Measurements from ENCODE around the gene PCDHGA9.

The PCDHGA9 gene

DNA sequence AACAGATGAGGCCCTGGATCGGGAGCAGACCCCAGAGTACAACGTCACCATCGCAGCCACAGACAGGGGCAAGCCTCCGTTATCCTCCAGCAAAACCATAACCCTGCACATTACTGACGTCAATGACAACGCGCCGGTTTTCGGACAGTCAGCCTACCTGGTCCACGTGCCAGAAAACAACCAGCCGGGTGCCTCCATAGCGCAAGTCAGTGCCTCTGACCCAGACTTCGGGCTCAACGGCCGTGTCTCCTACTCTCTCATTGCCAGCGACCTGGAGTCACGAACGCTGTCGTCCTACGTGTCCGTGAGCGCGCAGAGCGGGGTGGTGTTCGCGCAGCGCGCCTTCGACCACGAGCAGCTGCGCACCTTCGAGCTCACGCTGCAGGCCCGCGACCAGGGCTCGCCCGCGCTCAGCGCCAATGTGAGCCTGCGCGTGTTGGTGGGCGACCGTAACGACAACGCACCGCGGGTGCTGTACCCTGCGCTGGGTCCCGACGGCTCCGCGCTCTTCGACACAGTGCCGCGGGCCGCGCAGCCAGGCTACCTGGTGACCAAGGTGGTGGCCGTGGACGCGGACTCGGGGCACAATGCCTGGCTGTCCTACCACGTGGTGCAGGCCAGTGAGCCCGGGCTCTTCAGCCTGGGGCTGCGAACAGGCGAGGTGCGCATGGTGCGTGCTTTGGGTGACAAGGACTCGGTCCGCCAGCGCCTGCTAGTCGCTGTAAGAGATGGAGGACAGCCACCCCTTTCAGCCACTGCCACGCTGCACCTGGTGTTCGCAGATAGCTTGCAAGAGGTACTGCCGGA lies 16.7 kb downstream of the PCDHGA9 start:
- TF ChIP-seq, protein P1, sequence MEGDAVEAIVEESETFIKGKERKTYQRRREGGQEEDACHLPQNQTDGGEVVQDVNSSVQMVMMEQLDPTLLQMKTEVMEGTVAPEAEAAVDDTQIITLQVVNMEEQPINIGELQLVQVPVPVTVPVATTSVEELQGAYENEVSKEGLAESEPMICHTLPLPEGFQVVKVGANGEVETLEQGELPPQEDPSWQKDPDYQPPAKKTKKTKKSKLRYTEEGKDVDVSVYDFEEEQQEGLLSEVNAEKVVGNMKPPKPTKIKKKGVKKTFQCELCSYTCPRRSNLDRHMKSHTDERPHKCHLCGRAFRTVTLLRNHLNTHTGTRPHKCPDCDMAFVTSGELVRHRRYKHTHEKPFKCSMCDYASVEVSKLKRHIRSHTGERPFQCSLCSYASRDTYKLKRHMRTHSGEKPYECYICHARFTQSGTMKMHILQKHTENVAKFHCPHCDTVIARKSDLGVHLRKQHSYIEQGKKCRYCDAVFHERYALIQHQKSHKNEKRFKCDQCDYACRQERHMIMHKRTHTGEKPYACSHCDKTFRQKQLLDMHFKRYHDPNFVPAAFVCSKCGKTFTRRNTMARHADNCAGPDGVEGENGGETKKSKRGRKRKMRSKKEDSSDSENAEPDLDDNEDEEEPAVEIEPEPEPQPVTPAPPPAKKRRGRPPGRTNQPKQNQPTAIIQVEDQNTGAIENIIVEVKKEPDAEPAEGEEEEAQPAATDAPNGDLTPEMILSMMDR (IDR thresholded peaks at IDR 0.05; ENCODE audit: insufficient read depth, low read length, poor library complexity, severe bottlenecking), result no peak
- TF ChIP-seq EZH2phosphoT487 (conservative IDR thresholded peaks at IDR 0.05; ENCODE audit: low read length), result no peak
- Histone ChIP-seq H3K27me3 (ENCODE audit: low read length) (no peaks in the 10 kb centered on the region), H3K4me2 (ENCODE audit: low read depth, low read length, poor library complexity, severe bottlenecking) (no peak overlapping the region), H3K79me2 (ENCODE audit: insufficient read depth, low read length) (no peaks in the 10 kb centered on the region), H3K9me3 (ENCODE audit: insufficient read depth, low read length) (peaks cover 16% of the 10 kb centered on the region; the same call in 1 of the 2 replicates), H4K20me1 (ENCODE audit: low read depth, low read length) (no peaks in the 10 kb centered on the region), H3K36me3 (ENCODE audit: low read length) (0 out of 2 replicates have a peak, but pooled peaks cover 2% of the 10 kb centered on the region), H3K9me2 (replicated peaks; ENCODE audit: insufficient read depth, low read length) (no peaks in the 10 kb centered on the region), H3F3A (ENCODE audit: insufficient read depth) (0 out of 2 replicates have a peak, but pooled peaks cover 5% of the 10 kb centered on the region), H2AFZ (ENCODE audit: low read depth, low read length, severe bottlenecking) (no peak overlapping the region), H3K4me3 (ENCODE audit: insufficient read depth, low read length, poor library complexity, severe bottlenecking) (no peak overlapping the region), H3K9ac (ENCODE audit: low read length) (no peak overlapping the region), H3K27ac (ENCODE audit: low read depth, low read length) (no peak overlapping the region)

DNA sequence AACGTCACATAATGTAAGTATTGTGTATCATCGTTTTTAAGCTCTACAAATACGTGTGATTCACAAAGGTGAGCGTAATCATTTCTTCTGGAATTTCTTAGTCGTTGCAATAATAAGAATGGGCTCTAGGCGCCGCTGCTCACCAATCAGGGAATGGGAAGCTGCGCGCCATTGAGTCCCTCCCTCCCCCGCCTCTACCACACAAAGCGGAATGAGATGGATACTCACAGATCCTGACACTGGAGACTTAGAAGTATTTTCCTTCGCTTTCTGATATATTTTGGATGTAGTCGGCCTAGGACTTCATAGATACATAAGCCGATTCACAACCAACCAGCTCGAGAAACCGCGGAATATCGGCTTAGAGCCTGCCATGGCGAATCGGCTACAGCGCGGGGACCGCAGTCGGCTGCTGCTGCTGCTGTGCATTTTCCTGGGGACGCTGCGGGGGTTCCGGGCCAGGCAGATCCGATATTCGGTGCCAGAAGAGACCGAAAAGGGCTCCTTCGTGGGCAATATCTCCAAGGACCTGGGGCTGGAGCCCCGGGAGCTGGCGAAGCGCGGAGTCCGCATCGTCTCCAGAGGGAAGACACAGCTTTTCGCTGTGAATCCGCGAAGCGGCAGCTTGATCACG lies 18.4 kb downstream of the PCDHGA9 start, which contains the start of gene PCDHGA11:
PCDHGA11 (plus strand) TSS at position 197 of the 634 bp plus-strand sequence; CDS start at position 374, 177 bp downstream.
- no peak for TF ChIP-seq EZH2phosphoT487 (conservative IDR thresholded peaks at IDR 0.05; ENCODE audit: low read length)
- TF ChIP-seq, protein P1 (IDR thresholded peaks at IDR 0.05; ENCODE audit: insufficient read depth, low read length, poor library complexity, severe bottlenecking), result no peak
- Histone ChIP-seq H3K79me2 (ENCODE audit: insufficient read depth, low read length) (no peaks in the 10 kb centered on the region), H3K36me3 (ENCODE audit: low read length) (0 out of 2 replicates have a peak, but pooled peaks cover 2% of the 10 kb centered on the region), H3K27ac (ENCODE audit: low read depth, low read length) (no peak within 1 kb of the TSS), H3K4me2 (ENCODE audit: low read depth, low read length, poor library complexity, severe bottlenecking) (no peak within 1 kb of the TSS), H3K9me3 (ENCODE audit: insufficient read depth, low read length) (peaks cover 16% of the 10 kb centered on the region; the same call in 1 of the 2 replicates), H3K27me3 (ENCODE audit: low read length) (no peaks in the 10 kb centered on the region), H3K9me2 (replicated peaks; ENCODE audit: insufficient read depth, low read length) (no peaks in the 10 kb centered on the region), H3F3A (ENCODE audit: insufficient read depth) (0 out of 2 replicates have a peak, but pooled peaks cover 3% of the 10 kb centered on the region), H3K4me3 (ENCODE audit: insufficient read depth, low read length, poor library complexity, severe bottlenecking) (no peak within 1 kb of the TSS), H4K20me1 (ENCODE audit: low read depth, low read length) (no peaks in the 10 kb centered on the region), H3K9ac (ENCODE audit: low read length) (no peak within 1 kb of the TSS), H2AFZ (ENCODE audit: low read depth, low read length, severe bottlenecking) (no peak within 1 kb of the TSS)

DNA sequence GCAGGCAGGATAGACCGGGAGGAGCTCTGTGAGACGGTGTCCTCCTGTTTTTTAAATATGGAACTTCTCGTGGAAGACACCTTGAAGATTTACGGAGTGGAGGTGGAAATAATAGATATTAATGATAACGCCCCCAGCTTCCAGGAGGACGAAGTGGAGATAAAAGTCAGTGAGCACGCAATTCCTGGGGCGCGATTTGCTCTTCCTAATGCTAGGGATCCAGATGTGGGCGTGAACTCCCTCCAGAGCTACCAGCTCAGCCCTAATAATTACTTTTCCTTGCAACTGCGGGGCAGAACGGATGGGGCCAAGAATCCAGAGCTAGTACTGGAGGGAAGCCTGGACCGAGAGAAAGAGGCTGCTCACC lies 18.9 kb downstream of the PCDHGA9 start:
- no peak overlapping the region for H2AFZ ChIP-seq (ENCODE audit: low read depth, low read length, severe bottlenecking)
- H3K4me3 ChIP-seq (ENCODE audit: insufficient read depth, low read length, poor library complexity, severe bottlenecking), result no peak overlapping the region
- H4K20me1 ChIP-seq (ENCODE audit: low read depth, low read length), result no peaks in the 10 kb centered on the region
- H3K9me3 ChIP-seq (ENCODE audit: insufficient read depth, low read length), result peaks cover 12% of the 10 kb centered on the region; the same call in 1 of the 2 replicates
- no peaks in the 10 kb centered on the region for H3K9me2 ChIP-seq (replicated peaks; ENCODE audit: insufficient read depth, low read length)
- H3K27ac ChIP-seq (ENCODE audit: low read depth, low read length), result no peak overlapping the region
- H3K27me3 ChIP-seq (ENCODE audit: low read length), result no peaks in the 10 kb centered on the region
- H3F3A ChIP-seq (ENCODE audit: insufficient read depth), result no peaks in the 10 kb centered on the region
- H3K36me3 ChIP-seq (ENCODE audit: low read length), result 0 out of 2 replicates have a peak, but pooled peaks cover 2% of the 10 kb centered on the region
- no peak overlapping the region for H3K9ac ChIP-seq (ENCODE audit: low read length)
- no peaks in the 10 kb centered on the region for H3K79me2 ChIP-seq (ENCODE audit: insufficient read depth, low read length)
- TF ChIP-seq, protein P1 (IDR thresholded peaks at IDR 0.05; ENCODE audit: insufficient read depth, low read length, poor library complexity, severe bottlenecking), result no peak
- no peak for TF ChIP-seq EZH2phosphoT487 (conservative IDR thresholded peaks at IDR 0.05; ENCODE audit: low read length)
- no peak overlapping the region for H3K4me2 ChIP-seq (ENCODE audit: low read depth, low read length, poor library complexity, severe bottlenecking)
